GM20431 (cell line): ENCODE results near the gene SEPTIN8.

Source experiments
- in situ Hi-C: fragments of 300-500 bp; cut with MseI, MboI; formaldehyde crosslinking; loops from one replicate; pipeline ENCODE4 v1.15.0; 2020; ENCODE audit warnings: low sequenced_read_pairs; ENCODE audit not compliant: unreplicated experiment

The SEPTIN8 gene

GRCh38 chr5:132785864-132786263 is 8.8 kb upstream of the SEPTIN8 start:
- in situ Hi-C loops = no loop called here

GRCh38 chr5:132785365-132785764 is 8.3 kb upstream of the SEPTIN8 start:
- in situ Hi-C loops = no loop called here

GRCh38 chr5:132782101-132782500 is 5.1 kb upstream of the SEPTIN8 start:
- in situ Hi-C loops = no loop called here

DNA sequence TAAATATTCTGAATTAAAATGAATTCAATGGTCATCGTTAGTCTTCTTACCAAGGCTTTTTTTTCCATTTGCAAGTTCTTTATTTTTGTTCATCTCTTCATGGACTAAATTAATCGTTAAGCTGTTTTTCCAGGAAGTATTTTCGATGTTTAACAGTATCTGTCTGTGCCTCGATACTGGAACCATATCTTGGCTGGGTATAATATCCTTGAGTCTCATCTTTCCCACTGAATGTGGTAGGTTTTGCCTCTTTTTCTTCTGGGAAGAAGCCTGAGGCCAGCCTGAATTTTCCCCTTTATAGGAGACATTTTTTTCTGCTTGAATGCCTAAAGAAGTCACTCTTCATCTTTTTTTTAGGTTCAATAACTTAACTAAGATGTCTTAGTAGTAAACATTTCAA is 4.0 kb upstream of the SEPTIN8 start:
- in situ Hi-C loops = no loop called here

- in situ Hi-C loops = no loop called here
These were observed 3.5 kb upstream of the SEPTIN8 start for GRCh38 chr5:132780577-132780976.

- in situ Hi-C loops = no loop called here
These were observed 2.9 kb upstream of the SEPTIN8 start for GRCh38 chr5:132779961-132780360.

DNA sequence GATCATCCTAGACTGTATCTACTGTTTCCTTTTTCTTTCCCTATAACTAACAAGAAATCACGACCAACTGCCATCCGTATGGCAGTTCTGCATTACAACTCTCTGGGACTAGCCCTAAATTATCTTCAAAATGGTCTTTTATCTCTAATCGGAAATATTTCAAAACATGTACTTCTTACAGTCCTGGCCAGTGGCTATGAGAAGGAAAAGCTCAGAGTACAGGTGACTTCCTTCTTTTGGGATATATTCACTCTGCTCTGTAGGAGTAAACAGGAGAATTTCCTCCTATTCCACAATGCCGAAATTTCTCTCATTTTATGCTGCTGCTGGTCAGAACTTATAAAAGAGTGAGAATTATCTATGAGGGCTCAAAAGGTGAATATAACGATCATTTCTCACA is 1.8 kb upstream of the SEPTIN8 start:
- in situ Hi-C loops = no loop called here

- in situ Hi-C loops = no loop called here
These were observed 1.1 kb upstream of the SEPTIN8 start for GRCh38 chr5:132778129-132778528.

DNA sequence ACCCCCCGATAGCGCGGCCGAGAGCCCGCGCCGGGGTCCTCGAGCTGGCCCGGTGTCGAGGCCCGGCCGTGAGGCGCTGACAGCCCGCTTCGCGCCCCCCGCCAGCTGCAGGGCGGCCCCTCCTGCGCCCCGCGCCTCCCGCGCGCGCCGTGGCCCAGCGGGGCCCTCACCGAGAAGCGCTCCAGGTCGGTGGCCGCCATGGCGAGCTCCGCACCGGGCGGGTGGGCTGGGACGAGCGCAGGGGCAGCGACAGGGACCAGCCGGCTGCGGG is 166 bp downstream of the SEPTIN8 start:
- in situ Hi-C loops = no loop called here

DNA sequence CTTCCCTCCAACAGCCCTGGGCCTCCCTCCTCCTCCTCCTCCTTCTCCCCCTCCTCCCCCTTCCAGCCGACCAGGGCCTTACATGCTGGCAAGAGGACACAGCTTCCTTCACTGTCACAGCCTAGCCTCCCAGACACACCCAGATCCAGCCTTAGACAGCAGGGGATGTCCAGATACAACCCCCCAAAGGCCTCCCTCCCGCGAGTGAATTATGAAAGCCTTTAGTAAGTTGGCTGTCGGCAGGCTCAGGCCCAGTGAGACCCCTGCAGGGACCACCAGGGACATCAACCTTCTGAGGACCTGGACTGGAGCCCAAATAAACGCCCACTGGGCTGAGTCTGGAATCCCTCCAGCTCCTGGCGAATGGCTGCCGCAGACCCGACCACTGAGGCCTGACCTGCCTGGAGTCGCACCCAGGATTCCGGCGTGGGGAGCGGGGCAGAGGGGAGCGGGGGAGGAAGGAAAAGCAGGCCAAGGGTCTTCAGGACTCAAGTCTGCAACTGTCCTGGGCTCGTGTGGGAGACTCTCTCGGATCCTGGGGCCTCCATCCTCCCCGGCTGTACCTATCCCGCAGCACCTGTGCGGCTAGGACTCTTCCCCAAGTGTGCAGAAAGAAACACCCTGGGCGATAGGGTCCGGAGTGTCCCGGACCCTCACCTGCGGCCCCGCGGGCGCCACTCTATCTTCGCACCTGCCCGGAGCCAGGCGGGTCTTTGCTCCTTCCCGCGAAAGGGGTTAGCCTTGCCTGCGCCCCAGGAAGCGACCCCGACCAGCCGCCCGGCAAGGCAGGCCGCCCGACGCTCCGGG is 705 bp downstream of the SEPTIN8 start:
- in situ Hi-C loops = no loop called here

DNA sequence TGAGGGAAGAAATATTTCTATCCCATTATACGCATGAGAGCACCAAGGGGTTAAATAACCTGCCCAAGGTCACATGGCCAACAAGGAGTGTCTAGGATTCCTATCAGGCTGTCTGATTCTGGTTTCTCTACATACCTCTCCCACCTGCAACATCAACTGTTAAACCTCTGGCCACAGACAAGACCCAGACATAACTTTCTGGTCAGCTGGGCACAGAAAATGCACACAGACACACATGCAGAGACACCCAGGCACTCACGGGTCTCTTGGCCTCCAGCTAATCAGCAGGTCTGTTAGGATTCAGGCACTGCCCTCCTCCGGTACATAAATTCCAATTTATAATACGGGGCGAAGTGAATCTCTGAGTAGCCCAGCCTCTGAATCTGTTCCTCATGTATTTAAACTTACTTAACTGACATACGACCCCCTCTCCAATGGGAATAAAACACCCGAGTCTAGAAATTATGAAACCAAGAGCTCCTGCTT is 1.5 kb downstream of the SEPTIN8 start:
- in situ Hi-C loops = no loop called here

- in situ Hi-C loops = no loop called here
These were observed 2.1 kb downstream of the SEPTIN8 start for GRCh38 chr5:132774896-132775295.

DNA sequence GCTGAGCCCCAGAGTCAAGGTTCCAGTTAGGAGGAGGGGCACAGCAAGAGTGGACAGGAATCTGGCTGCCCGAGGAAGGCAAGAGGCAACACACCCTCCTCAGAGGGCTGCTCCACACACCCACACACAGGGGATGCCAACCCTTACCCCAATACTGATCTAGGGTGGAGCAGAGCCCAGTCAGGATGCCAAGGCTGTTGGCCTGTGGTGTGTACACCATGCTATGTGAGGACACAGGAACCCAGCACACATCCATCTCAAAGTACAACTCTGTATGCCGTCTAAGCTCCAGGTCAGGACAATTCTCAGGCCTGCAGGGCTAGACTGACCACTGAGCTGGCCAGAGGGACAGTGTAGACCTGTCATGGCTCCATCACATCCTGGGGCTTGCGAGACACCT is 2.6 kb downstream of the SEPTIN8 start:
- in situ Hi-C loops = no loop called here

GRCh38 chr5:132773601-132774355 is 3.3 kb downstream of the SEPTIN8 start:
- in situ Hi-C loops = no loop called here

GRCh38 chr5:132773114-132773513 is 3.9 kb downstream of the SEPTIN8 start:
- in situ Hi-C loops = no loop called here

- in situ Hi-C loops = no loop called here
These were observed 4.6 kb downstream of the SEPTIN8 start for GRCh38 chr5:132772291-132773070.

DNA sequence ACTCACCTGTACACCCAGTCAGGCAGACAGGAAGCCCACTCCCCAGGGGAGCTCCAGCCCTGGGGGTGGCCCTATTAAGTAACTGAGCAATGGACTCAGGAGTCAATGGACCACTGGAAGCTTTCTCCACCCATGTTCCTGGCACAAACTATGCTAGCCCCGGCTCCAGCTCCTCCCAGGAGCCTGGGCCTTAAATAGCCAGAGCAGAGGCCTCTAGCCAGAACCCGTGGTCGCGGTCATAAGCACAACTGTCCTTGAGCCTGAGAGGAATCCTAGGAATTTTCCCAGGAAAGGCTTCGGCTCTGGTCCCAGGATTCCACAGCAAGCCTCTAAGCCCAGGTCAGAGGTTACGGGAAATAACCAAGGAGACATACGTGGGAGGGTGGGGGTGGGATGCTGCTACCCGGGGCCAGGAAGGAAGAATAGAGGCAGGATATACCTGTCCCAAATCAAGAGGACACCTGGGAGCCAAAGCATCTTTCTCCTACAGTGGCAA is 5.5 kb downstream of the SEPTIN8 start:
- in situ Hi-C loops = no loop called here

DNA sequence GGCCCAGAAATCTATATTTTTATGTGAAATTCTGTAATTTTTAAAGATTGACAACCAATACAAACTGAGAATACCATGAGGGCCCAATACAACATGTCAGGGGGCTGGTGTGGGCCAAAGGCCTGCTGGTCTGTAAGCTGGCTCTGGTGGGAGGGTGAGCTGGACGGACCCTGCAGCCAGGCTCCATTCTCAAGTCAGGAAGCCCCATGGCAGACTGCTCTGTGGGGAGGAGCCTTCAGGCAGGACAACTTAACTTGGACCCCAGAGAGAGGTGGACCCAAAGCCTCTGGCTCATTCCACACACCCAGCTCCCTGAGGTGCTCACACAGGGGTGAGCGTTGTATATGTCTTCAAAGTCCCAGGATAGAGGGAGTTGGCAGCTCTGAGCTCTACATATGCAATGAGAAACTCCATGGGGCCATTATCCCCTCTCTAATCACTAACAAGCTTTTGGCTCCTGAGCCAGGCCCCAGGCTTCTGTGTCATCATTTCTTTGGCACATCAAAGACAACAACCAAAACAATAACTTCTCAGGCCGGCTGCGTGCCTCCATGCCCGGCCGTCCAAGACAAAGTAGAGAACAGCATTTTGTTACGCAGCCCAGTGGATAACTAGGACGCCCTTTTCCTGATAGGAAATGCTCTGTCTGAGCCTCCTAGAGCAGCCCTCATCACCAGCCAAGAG is 6.4 kb downstream of the SEPTIN8 start:
- in situ Hi-C loops = no loop called here

DNA sequence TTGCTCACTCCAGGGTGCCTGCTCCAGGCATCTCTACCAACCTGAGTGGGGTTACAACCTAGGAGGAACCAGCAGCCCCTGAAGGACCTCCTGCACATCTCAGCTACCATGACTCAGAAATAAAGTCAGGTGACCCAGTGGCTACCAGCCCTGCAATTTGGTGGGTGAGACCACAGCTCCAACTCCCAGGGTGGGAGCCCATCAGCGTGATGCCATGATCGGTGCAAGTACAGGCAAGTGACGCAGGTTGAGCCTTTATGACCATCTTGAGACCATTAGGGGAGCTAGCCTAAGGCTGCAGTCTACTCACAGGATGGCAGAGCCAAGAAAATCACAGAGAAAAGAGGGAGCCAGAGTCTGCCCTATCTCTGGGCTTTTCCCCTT is 8.6 kb downstream of the SEPTIN8 start:
- in situ Hi-C loops = no loop called here

GRCh38 chr5:132767150-132767549 is 9.9 kb downstream of the SEPTIN8 start:
- in situ Hi-C loops = no loop called here

DNA sequence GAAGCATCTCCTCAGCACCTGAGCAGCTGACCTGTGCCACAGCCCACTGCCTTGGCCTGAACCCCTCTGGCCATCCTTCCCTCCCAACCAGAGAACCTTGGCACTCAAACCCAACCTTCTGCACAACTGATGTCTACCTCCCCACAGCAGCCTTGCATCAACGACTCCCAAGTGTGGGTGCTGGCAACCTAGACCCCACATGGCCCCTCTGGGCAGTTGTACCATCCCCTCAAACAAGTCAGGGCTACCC is 10.3 kb downstream of the SEPTIN8 start:
- in situ Hi-C loops = no loop called here
